ENCODE results near the gene PPP3CB.

Gene PPP3CB

GRCh38 chr10:73495884-73496674 lies at the start of gene PPP3CB:
TSS of gene PPP3CB (minus strand) at chr10:73496024. CDS start at chr10:73495889, 135 bp downstream.
- DNase-seq = peak; percentile 91

GRCh38 chr10:73545357-73545756 lies 49.5 kb upstream of the PPP3CB start:
- DNase-seq = no peak

GRCh38 chr10:73537709-73538108 lies 41.9 kb upstream of the PPP3CB start:
- no peak for DNase-seq

GRCh38 chr10:73537288-73537687 lies 41.5 kb upstream of the PPP3CB start:
- DNase-seq = no peak

- DNase-seq = no peak
Measured at GRCh38 chr10:73534857-73535256, 39.0 kb upstream of the PPP3CB start.

GRCh38 chr10:73529089-73529832 lies 33.4 kb upstream of the PPP3CB start:
- peak; percentile 33 for DNase-seq

- DNase-seq = no peak
Measured at GRCh38 chr10:73522263-73522662, 26.4 kb upstream of the PPP3CB start.

GRCh38 chr10:73519336-73519735 lies 23.5 kb upstream of the PPP3CB start:
- no peak for DNase-seq

GRCh38 chr10:73517166-73517888 lies 21.5 kb upstream of the PPP3CB start:
- no peak for DNase-seq

GRCh38 chr10:73512207-73512743 lies 16.5 kb upstream of the PPP3CB start:
- no peak for DNase-seq

- no peak for DNase-seq
Measured at GRCh38 chr10:73509695-73510094, 13.9 kb upstream of the PPP3CB start.

GRCh38 chr10:73506491-73506890 lies 10.7 kb upstream of the PPP3CB start:
- no peak for DNase-seq

- no peak for DNase-seq
Measured at GRCh38 chr10:73506074-73506473, 10.2 kb upstream of the PPP3CB start.

- no peak for DNase-seq
Measured at GRCh38 chr10:73503037-73503436, 7.2 kb upstream of the PPP3CB start.

GRCh38 chr10:73501651-73502050 lies 5.8 kb upstream of the PPP3CB start:
- no peak for DNase-seq

GRCh38 chr10:73497623-73498022 lies 1.8 kb upstream of the PPP3CB start:
- no peak for DNase-seq

- DNase-seq = peak; percentile 91
Measured at GRCh38 chr10:73495226-73495883, 469 bp downstream of the PPP3CB start.

GRCh38 chr10:73494877-73495225 lies 973 bp downstream of the PPP3CB start:
- no peak for DNase-seq

- DNase-seq = no peak
Measured at GRCh38 chr10:73494213-73494612, 1.6 kb downstream of the PPP3CB start.

- no peak for DNase-seq
Measured at GRCh38 chr10:73493781-73494180, 2.0 kb downstream of the PPP3CB start.

- no peak for DNase-seq
Measured at GRCh38 chr10:73486601-73487000, 9.2 kb downstream of the PPP3CB start.

GRCh38 chr10:73485320-73485719 lies 10.5 kb downstream of the PPP3CB start:
- no peak for DNase-seq

- no peak for DNase-seq
Measured at GRCh38 chr10:73480158-73480557, 15.7 kb downstream of the PPP3CB start.
